GM21576 (cell line): ENCODE measurements around the gene PIAS4.

Experiments used
- ATAC-seq: cut with Tn5 transposase; IDR thresholded peaks from one replicate; pipeline ENCODE4 v1.9.1; 2021; ENCODE audit warnings: mild to moderate bottlenecking, moderate library complexity; ENCODE audit not compliant: unreplicated experiment

The PIAS4 gene

DNA sequence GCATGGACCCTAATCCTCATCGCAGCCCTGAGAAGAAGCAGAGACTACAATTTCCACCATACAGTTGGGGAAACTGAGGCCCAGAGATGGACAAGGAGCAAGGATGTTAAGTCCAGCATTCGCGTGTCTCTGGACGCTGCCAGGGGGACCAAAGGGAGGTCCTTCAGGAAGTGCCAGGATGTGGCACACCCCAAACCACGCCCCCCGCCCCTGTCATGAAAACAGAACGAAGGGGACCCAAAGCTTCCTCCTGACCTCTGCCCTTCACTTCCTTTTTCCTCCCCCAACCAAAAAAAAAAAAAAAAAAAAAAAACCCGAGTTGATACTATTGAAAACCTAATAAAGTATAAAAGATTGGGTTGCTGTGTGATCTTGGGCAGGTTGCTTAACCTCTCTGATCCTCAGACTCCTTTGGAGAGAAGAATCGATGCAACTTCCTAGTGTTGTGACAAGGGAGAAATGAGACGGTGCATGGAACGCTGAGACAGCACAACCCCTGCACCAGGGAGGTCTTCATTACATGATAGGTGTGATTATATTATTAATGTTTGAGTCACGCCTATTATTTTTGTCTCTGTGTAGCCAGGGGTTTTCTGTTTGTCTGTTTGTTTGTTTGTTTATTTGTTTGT, 61.9 kb downstream of the PIAS4 start:
- ATAC-seq: no peak

DNA sequence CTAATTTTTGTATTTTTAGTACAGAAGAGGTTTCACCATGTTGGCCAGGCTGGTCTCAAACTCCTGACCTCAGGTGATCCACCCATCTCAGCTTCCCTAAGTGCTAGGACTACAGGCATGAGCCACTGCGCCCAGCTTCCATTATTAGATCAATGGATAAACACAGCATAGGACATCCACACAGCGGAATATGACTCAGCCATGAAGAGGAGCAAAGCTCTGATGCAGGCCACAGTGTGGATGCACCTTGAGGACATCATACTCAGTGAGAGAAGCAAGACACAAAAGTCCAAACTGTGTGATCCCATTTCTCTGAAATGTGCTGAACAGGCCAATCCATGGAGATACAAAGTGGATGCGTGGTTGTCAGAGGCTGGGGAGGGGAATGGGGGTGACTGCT, 64.1 kb downstream of the PIAS4 start:
- ATAC-seq: no peak

DNA sequence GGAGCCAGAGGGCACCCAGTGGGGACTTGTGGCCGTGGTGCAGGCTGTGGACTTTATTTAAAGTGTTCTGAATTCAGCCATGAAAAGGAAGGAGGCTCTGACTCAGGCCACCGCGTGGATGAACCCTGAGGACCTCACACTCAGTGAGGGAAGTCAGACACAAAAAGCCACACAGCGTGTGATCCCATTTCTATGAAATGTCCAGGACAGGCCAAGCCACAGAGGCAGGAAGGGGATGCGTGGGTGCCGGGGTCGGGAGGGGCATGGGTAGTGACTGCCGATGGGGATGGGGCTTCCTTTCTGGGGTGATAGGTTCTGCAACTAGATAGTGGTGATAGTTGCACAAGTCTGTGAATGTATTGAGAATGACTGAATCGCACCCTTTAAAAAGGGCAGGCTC, 67.8 kb downstream of the PIAS4 start:
- ATAC-seq: no peak

DNA sequence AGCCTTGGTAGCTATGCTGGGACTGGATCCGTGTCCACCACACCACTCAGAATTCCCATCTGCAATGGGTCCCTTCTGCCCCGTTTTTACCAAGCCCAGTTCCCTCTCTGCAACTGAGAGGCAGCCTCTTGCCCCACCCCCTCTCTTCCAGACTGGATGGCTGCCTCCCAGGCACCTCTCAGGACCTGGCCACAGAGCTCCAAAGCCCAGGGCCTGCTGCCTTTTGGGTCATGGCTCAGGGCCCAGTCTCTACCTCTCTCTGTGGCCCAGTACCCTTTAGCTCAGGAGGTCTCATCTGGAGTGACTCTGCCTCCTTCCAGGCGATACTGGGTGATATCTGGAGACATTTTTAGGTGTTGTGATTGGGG, 69.5 kb downstream of the PIAS4 start:
- no peak for ATAC-seq

DNA sequence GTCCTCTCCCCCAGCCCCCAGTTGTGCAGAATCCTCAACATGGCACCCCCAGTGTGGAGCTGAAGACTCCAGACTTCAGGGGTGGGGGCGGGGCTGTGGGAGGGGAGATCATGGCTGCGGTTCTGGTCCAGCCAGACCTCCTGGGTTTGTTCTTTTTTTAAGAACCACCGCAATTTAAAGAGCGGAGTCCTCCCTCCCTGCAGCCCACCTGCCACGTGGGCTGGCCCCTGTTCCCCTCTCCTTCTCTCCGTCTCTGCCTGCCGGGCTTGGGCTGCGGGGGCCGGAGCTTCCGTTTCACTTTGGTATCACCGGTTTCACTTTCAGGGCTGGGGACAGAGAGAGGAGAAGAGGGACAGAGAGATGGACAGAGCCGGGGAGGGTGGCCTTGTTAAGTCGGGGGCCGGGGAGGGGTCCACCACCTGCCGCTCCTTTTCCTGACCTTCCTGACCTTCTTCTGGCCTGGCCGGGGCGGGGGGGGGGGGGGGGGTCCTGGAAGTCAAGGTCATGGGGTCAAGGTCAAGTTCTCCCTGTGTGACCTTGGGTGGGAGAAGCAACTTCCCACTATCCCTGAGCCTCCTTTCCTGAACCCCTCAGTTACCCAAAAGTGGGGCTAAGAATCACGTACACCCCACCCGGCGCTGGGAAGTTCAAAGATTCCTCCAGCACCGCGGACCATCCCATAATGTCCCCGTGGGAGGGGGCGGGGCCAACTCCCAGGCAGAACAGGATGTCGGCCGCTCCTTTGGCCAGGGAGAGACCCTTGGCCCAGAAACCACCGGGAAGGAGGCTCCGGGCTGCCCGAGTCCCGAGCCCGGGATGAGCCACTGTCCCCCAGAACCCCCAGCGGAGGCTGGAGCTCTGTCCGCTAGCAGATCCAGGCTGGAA, 70.5 kb downstream of the PIAS4 start:
- ATAC-seq: no peak

DNA sequence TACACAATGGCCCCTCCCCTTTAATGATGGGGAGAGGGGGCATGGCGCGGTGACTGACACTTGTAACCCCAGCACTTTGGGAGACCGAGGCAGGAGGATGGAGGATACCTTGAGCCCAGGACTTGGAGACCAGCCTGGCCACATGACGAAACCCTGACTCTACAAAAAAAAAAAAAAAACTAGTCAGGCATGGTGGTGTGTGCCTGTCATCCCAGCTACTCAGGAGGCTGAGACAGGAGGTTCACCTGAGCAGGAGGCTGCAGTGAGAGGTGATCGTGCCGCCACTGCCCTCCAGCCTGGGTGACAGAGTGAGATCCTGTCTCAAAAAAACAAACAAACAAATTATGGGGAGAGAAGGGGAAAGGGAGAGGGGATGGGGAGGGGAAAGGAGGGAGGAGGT, 72.9 kb downstream of the PIAS4 start:
- no peak for ATAC-seq

DNA sequence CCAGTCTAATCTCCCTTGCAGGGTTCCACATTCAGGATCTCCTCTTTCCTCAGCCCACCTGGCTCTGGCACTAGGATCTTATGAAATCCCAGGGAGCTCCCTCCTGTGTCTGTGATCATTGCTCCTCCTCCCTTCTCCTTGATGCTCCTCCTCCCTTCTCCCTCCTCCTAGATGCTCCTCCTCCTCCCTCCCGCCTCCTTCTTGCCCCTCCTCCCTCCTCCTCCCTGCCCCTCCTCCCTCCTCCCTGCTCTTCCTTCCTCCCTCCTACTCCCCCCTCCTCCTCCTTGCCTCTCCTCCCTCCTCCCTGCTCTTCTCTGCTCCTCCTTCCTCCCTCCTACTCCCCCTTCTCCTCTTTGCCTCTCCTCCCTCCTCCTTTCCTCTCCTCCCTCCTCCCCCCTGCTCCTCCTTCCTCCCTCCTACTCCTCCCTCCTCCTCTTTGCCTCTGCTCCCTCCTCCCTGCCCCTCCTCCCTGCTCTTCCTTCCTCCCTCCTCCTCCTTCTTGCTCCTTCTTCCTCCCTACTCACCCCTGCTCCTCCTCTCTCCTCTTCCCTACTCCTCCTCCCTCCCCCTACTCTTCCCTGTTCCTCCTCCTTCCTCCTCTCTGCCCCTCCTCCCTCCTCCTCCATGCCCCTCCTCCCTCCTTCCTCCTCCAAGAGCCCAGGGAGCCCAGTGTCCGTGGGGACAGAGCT, 74.0 kb downstream of the PIAS4 start:
- ATAC-seq: no peak

DNA sequence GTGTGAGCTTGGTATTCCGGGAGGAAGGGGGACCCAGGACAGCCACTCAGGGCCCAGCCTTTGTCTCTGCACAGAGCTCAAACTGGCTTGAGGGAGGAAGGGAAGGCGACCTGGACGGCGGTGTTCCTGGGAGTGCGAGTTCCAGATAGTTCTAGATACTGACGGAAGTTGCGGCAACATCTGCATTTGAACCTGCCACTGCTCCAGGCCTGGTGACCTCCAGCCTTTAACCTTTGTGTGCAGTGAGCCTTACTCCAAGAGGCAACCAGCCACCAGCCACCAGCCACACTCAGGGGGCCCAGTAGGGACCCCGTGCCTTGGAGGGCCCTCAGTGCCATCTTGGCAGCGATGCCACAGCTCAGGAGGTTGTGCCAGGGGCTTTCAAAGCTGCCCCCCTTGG, 74.6 kb downstream of the PIAS4 start:
- ATAC-seq: no peak

DNA sequence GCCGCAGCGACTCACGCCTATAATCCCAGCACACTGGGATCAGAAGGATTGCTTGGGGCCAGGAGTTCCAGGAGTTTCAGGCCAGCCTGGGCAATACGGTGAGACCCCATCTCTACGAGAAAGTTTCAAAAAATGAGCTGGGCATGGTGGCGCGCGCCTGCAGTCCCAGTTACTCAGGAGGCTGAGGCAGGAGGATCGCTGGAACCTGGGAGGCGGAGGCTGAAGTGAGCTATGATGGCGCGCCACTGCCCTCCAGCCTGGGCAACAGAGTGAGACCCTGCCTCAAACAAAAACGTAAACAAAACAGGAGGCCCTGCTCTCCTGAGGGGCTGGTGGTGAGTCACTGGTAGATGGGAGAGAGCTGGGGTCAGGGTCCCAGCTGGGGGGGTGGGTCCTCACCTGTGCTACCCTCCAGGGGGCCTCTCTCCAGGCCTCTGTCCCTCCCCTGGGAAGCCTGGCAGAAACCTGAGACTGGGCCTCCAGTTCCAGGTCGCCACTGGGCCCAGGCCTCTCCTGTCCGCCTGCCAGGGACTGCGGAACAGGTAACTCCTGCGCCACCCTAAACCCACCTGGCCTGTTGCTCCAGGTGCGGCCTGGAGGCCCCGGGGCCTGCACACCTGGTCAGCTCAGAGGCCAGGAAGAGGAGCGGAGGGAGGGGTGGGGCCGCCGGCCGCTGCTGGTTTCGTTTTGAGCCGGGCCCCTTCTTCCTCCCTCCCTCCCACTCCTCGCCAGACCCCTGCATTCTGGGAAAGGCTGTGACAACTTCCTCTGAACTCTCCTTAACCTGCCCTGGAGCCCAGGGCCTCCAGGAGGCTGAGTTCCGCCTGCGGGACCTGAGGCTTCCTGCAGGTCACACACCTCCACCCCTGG, 76.4 kb downstream of the PIAS4 start:
- ATAC-seq: no peak

DNA sequence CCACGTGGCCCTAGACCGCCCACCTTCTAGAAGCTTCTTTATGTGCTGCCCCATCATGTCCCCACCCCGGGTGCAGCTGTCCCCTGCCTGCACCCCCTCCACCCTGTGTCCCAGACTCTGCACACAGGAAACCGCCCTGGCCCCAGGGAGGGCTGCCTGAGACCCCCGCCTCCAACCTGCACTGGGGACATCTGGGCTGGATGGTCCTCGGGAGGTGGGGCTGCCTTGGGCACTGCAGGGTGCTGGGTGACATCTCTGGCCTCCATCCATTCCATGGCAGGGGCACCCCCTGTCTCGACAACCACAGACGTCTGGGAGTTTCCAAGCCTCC, 77.0 kb downstream of the PIAS4 start:
- no peak for ATAC-seq

DNA sequence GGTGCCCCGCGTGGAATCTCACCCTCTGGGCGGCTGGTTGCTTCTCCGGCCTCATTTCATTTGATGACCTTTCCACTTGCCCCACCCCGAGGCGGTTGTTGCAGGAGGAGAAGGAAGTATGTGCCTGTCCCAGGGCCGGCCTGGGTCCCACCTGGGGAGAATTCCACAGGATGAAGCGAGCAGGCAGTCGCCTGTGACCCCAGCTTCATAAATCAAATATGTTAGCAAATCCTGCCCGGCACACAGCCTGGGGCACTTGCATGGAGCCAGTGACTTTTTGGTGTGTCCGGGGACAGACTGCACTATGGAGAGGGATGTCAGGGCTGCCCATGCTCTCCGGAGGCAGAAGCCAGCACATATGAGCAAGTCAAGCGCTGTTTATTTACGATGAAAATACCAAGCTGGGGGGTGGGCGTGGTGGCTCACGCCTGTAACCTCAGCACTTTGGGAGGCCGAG, 78.9 kb downstream of the PIAS4 start:
- ATAC-seq: no peak

DNA sequence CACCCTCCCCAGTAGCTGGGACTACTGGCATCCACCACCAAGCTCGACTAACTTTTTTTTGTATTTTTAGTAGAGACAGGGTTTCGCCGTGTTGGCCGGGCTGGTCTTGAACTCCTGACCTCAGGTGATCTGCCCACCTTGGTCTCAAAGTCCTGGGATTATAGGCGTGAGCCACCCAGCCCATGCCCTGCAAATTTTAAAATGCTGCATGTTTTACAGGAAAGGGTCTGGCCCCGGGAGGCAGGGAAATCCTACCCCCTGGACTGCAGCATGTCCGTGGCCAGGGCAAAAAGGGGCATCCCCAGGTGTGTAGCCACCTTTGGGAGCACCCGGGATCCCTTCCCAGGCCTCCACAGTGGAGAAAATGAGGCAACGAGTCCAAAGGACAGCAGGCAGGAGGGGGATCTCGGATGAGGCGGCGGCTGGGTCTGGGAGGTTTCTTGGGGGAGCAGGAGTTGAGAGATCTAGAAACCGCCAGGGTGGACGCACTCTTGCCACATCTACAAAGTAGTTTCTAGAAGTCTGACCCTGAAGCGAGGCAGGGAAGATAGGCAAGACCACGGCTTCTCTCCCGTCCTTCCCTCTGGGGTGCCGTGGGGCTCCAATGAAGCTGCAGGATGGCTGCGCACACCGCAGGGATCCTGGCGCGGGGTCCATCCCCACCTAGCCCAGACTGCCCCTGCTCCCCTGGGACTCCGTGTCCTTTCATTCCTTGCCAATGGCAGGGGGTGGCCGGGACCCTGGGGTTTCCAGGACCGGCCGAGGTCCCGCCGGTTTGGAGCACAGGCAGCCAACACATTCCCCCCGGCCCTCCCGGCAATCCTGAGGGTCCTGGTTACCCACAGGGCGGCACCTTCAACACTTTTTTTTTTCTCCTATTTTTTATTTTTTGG, 80.5 kb downstream of the PIAS4 start:
- no peak for ATAC-seq

DNA sequence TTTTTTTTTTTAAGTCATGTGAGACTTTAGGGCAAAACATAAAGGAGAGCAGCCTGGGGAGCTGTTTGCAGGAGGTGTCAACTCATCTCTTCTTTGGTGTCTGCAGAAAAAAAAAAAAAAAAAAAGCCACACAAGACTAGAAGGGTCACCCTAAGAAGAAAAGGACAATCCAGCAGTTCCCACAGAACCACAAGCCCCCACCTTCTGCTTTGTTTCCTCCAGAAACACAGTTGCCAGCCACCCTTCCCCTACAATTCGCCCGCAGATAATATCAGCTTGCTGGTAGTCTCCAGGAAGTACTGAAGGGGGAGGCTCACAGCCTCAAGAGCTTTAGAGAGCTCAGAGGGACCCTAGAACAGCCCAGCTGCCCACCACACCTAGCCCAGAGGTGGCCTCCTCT, 81.4 kb downstream of the PIAS4 start:
- ATAC-seq: no peak
